Islet of Langerhans (tissue), 1 donor: ENCODE results near the gene HGF.
A peak's percentile ranks its signal among the peaks of the same experiment; 100 is the strongest.
"Not testable (repeated sequence)": the region's sequence is repeated elsewhere in the genome, so short reads cannot be mapped to it uniquely, and the experiment has no call there.

Experiments used
- FAIRE-seq: peaks from one replicate; lab custom pipeline; 2011; peaks lifted over from hg19 to GRCh38; lab: Jason Lieb, UNC

HGF gene

GRCh38 chr7:81776161-81776560 lies 6.3 kb upstream of the HGF start:
- FAIRE-seq = no peak

- no peak for FAIRE-seq
Measured at GRCh38 chr7:81775560-81775959, 5.7 kb upstream of the HGF start.

GRCh38 chr7:81774551-81774950 lies 4.7 kb upstream of the HGF start:
- FAIRE-seq = no peak

GRCh38 chr7:81770728-81771223 lies 929 bp upstream of the HGF start:
- no peak for FAIRE-seq

GRCh38 chr7:81768951-81769778 lies 682 bp downstream of the HGF start:
- no peak for FAIRE-seq

- peak; percentile 5 for FAIRE-seq
Measured at GRCh38 chr7:81767926-81768325, 1.9 kb downstream of the HGF start.

GRCh38 chr7:81761821-81762220 lies 8.0 kb downstream of the HGF start:
- no peak for FAIRE-seq

GRCh38 chr7:81761031-81761430 lies 8.8 kb downstream of the HGF start:
- no peak for FAIRE-seq

GRCh38 chr7:81754918-81755696 lies 14.7 kb downstream of the HGF start:
- no peak for FAIRE-seq

- no peak for FAIRE-seq
Measured at GRCh38 chr7:81753392-81753791, 16.5 kb downstream of the HGF start.

GRCh38 chr7:81752318-81752714 lies 17.5 kb downstream of the HGF start:
- FAIRE-seq = no peak

- FAIRE-seq = no peak
Measured at GRCh38 chr7:81751619-81752317, 18.1 kb downstream of the HGF start.

GRCh38 chr7:81745637-81746036 lies 24.2 kb downstream of the HGF start:
- no peak for FAIRE-seq

- FAIRE-seq = no peak
Measured at GRCh38 chr7:81744389-81744788, 25.5 kb downstream of the HGF start.

- FAIRE-seq = no peak
Measured at GRCh38 chr7:81743665-81744064, 26.2 kb downstream of the HGF start.

GRCh38 chr7:81743201-81743600 lies 26.6 kb downstream of the HGF start:
- FAIRE-seq = no peak

- no peak for FAIRE-seq
Measured at GRCh38 chr7:81740403-81740802, 29.4 kb downstream of the HGF start.

- FAIRE-seq = no peak
Measured at GRCh38 chr7:81736091-81736490, 33.8 kb downstream of the HGF start.

GRCh38 chr7:81725812-81726127 lies 44.1 kb downstream of the HGF start:
- no peak for FAIRE-seq

GRCh38 chr7:81725003-81725811 lies 44.6 kb downstream of the HGF start:
- no peak for FAIRE-seq

GRCh38 chr7:81722250-81722649 lies 47.6 kb downstream of the HGF start:
- not testable (repeated sequence) for FAIRE-seq

GRCh38 chr7:81721437-81721836 lies 48.4 kb downstream of the HGF start:
- FAIRE-seq = no peak
